Measurements from ENCODE around the gene ZRANB3.

Gene ZRANB3

GRCh38 chr2:135246711-135247270, 284.2 kb downstream of the ZRANB3 start:
- DNase-seq (ENCODE audit: low read depth): no peak

DNA sequence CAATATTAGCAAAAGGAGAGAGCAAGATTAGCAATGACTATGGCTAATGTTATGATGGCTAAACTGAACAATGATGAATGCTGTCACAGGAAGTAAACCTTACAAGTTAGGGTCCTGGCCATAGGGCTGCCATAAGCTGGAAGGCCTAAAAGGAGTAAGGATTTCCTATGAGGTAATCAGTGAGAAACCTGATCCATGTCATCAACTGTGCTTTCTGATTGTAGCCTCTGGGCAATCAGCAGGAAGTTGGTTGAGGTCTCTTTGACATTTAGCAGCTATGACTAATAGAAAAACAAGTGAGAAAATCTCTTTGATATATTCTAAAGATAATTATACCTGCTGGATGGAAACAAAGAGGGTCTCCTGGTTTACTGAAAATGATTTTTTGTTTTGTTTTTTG, 285.9 kb downstream of the ZRANB3 start:
- DNase-seq (ENCODE audit: low read depth): no peak

DNA sequence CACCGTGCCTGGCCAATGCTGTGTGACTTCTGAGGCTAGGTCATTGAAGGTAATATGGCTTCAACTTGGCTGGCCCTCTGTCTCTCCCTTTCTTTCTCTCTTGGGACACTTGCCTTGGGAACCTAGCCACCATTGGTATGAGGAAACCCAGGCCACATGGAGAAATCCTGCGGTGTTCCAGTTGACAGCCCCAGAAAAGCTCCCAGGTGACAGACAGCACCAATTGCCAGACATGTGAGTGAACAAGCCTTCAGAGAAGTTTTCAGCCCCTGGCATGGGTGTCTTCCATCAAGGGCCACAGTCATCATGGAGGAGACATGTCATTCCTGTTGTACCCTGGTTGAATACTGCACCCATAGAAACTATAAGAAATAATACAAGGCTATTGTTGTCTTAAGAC, 292.4 kb downstream of the ZRANB3 start:
- DNase-seq (ENCODE audit: low read depth): no peak

DNA sequence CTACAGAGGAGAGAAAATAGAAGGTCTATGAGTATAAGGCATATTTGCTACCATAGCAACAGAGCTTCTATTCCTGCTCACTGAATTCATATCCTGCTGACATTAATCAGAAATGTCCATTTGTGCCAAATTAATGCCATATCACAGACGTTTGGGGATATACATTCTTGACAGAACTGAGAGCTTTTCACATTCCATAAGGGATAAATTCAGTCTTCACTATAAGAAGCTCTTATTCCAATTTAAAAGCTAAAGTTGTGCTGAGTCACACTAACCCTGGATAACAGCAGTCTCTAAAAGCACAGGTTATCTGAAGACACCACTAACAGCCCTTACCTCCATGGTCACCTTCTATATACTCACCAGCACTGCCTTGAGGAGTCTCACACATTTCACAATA, 300.9 kb downstream of the ZRANB3 start:
- DNase-seq (ENCODE audit: low read depth): no peak

- DNase-seq (ENCODE audit: low read depth): no peak
These were observed 303.6 kb downstream of the ZRANB3 start for GRCh38 chr2:135227386-135227785.

GRCh38 chr2:135226961-135227360, 304.1 kb downstream of the ZRANB3 start:
- no peak for DNase-seq (ENCODE audit: low read depth)

DNA sequence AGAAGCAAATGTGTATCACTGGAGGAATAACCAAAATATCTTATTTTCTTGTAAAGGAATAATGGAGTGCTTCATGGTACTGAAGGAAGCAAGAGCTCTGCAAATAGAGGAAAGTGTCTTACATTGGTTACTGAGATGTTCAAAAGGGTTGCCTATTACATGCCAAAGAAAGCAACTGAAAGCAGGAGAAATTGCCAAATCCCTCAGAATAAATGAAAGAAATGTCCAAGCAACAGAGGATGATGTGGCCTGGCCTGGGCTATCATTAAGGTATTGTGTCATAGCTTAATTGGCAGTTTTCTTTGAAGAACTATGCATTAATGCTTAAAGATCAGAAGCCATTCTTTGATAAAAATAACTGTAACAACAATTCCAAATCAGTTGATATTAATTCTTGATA, 305.2 kb downstream of the ZRANB3 start:
- DNase-seq (ENCODE audit: low read depth): no peak

DNA sequence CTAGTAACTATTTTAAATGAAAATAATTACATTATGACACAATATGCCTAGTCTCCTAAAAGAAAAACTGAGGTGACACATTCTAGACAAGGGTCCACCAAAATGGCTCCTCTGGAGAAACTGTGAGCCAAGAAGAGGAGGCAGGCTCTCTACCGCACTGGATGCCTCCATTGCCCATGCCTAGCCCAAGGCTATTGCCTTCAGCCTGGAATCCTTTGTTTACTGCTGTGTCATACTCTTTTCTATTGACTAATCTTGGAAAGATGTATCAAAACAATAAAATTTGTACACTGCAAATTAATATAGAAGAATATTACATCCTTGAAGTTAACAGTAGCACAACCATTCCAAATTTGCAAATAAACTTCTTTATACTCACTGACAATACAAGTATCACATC, 311.8 kb downstream of the ZRANB3 start:
- no peak for DNase-seq (ENCODE audit: low read depth)

DNA sequence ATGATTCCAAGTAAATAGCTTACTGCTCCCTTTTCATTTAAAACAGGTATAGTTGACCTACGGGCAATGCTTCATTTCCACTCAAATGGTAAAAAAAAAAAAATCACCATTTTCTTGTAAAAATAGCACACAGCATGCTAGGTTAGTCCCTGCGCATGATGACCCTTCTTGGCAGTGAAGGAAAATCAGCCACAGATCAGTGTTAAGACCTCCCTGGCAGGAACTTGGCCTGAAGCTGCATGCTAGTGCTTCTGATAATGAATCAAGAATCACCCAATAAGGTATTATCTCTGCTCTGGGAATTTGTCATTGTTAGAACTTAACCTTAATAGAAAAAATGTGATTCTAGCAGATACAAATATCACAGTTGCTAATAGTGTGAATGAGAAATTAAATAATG, 312.6 kb downstream of the ZRANB3 start:
- no peak for DNase-seq (ENCODE audit: low read depth)

DNA sequence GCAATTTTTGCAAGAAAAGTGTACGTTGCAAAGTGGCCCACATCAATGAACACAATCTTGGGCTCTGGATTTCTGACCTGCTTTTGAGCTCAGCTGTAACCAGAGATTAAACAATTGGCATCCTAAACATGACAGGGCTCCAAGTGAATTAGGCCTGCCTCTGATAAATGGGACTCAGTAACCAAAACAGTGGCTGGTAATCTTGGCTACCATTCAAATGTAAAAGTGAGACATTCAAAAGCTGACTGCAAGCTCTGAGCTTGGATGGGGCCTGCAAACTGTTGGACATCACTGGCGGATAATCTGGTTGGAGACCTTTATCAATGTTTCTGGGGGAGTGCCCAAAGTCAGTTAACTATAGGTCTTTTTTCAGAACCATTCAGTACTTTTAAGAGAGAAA, 318.3 kb downstream of the ZRANB3 start:
- DNase-seq (ENCODE audit: low read depth): no peak

GRCh38 chr2:135208016-135208415, 323.0 kb downstream of the ZRANB3 start:
- DNase-seq (ENCODE audit: low read depth): no peak

- DNase-seq (ENCODE audit: low read depth): no peak
These were observed 327.1 kb downstream of the ZRANB3 start for GRCh38 chr2:135203944-135204343.

- no peak for DNase-seq (ENCODE audit: low read depth)
These were observed 328.3 kb downstream of the ZRANB3 start for GRCh38 chr2:135202751-135203150.

DNA sequence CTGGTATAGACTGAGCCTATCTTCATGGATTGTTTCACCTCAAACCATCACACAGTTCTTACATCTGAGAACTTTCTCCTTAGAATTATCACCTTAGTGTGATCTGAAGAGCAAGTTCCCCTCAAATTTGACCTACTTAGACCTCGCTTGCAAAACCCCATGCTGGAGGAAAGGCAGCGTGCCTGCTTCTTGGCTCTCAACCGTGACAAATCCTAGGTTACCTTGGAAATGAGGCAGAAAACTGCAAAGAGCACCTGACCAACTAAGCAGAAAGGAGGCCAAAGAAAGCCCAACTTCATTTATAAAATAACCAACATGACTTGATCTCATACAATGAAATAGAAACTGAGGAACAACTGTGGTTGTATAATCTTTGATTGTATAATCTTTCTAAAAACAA, 332.5 kb downstream of the ZRANB3 start:
- DNase-seq (ENCODE audit: low read depth): no peak

DNA sequence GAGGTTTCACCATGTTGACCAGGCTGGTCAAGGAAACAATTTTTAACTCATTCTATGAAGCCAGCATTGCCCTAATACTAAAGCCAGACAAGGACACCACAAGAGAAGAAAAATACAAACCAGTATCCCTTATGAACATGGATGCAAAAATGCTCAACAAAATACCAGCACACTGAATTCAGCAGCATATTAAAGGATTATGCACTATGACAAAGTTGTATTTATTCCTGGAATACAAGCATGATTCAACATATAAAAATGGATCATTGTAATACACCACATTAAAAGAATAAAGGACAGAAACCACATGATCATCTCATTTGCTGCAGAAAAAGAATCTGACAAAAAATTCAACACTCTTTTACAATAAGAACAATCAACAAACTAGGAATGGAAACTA, 340.2 kb downstream of the ZRANB3 start:
- DNase-seq (ENCODE audit: low read depth): no peak

DNA sequence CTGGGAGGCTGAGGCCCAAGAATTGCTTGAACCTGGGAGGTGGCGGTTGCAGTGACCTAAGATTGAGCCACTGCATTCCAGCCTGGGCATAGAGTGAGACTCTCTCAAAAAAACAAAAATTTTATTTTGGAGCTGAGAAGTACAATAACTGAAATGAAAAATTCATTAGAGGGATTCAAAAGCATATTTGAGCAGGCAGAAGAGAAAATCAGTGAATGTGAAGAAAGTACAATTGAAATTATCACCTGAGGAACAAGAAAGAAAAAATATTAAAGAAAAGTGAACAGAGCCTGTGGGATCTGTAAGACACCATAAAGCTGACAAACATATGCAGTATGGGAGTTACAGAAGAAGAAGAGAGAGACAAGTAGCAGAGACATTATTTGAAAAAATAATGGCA, 341.9 kb downstream of the ZRANB3 start:
- no peak for DNase-seq (ENCODE audit: low read depth)

- no peak for DNase-seq (ENCODE audit: low read depth)
These were observed 343.7 kb downstream of the ZRANB3 start for GRCh38 chr2:135187270-135187669.

GRCh38 chr2:135186054-135186453, 345.0 kb downstream of the ZRANB3 start:
- no peak for DNase-seq (ENCODE audit: low read depth)

DNA sequence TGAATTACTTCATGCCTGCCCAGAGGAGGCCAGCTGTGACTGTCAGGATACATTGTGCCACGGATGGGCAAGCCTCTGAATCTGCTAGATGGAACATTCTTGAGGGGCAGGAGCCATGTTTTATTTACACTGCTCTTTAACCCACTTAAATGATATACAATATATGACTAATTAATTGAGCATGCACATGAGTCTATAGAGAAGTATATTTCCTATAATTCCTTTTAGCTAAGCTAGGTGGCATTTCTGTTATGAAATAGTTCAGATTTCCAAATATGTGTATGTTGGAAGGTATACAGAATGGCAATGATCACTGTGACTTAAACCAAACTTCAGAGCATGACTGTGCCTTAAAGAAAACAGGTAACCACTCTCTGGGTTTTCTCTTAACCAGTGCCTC, 347.2 kb downstream of the ZRANB3 start:
- no peak for DNase-seq (ENCODE audit: low read depth)

DNA sequence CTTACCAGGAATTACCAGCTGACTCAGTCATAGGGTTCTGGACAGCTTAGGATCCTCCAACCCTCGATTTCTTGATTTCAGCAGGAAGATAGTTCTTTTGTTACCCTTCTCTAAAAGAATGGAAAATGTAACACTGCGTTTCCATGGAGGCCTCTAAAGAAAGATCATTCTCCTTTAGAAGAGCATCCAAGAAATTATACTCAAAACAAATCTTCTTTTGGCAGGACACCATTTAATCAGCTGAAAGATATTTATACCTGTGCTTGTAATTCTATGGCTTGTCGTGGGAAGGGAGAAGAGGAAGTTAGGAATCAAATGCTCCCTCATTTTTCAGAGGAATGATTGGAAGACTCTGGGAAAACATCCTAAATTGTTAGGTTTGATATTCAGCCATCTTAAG, 348.4 kb downstream of the ZRANB3 start:
- DNase-seq (ENCODE audit: low read depth): no peak

DNA sequence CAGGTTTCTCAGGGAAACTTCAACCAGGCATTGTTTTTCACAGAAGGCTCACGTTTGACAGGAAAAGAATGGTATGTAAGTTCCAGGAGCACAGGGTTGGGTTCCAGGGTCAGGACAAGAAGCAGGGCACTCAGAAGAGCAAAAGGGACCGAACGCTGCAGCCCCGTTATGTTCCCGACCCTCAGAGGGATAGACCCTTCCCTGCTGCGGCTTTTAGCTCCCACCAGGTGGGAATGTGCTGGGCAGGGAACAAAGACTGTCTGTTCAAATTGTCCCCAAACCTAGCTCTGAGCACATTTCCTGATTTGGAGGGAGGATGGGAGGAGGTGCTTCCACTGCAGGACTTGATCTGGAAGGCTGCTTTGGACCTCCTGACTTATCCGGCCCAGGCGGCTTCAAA, 348.8 kb downstream of the ZRANB3 start:
- no peak for DNase-seq (ENCODE audit: low read depth)

DNA sequence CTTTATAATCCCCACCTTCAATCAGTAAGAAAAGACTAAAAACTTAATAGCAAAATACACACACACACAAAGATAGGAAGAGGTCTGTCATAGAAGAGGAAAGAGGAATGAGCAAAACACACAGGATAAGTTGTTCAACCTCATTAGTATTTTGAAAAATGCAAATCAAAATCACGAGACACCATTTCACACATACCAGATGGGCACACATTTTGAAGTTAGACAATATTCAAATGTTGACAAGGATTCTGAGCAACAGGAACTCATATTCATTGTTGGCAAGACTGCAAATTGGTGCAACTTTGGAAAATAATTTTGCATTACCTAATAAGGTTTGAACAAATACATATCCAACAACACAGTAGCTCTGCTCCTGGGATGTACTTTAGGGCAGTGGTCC, 351.3 kb downstream of the ZRANB3 start:
- no peak for DNase-seq (ENCODE audit: low read depth)

DNA sequence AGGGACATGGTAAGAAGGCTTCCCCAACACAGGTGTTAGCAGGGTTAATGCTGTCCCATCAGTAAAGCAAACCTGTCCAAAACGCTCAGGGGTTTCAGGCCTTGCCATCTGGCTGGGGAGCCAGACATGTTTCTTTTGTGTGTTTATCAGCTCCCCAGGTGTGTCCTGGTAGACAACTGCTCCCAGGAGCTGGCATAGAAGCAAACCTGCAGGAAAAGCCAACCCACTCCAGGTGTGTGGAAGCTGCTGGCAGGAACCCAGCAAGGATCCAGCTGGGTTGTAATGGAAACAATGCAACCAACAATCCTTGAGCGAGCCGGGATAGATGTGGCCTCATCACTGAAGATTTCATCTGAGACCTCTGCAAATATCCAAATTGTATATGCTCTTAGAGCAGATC, 355.8 kb downstream of the ZRANB3 start:
- no peak for DNase-seq (ENCODE audit: low read depth)

GRCh38 chr2:135174810-135175093, 356.3 kb downstream of the ZRANB3 start:
- no peak for DNase-seq (ENCODE audit: low read depth)
